Mesendoderm (in vitro differentiated cells): Measurements from ENCODE around the gene SNAPIN.

Source experiments
- DNase-seq: peaks from one replicate; pipeline ENCODE4 v3.0.0; 2013
- H2AK5ac ChIP-seq: 2 replicates; pipeline ENCODE4 v1.6.1; 2013; ENCODE audit warnings: low read length, inconsistent platforms
- H2BK120ac ChIP-seq: 2 replicates; pipeline ENCODE4 v1.6.1; 2013; ENCODE audit warnings: low read depth, mild to moderate bottlenecking, low read length, moderate library complexity, mixed read lengths
- H2BK15ac ChIP-seq: replicated peaks from 2 replicates; pipeline ENCODE4 v1.6.1; 2013; ENCODE audit warnings: low read depth, mild to moderate bottlenecking, moderate library complexity
- H2BK5ac ChIP-seq: 2 replicates; pipeline ENCODE4 v1.6.1; 2013; ENCODE audit warnings: low read length, inconsistent platforms
- H3K18ac ChIP-seq: 2 replicates; pipeline ENCODE4 v1.6.1; 2013; ENCODE audit warnings: mild to moderate bottlenecking, low read length, mixed read lengths
- H3K23ac ChIP-seq: one replicate; pipeline ENCODE4 v1.6.1; 2013; ENCODE audit warnings: low read length
- H3K27ac ChIP-seq: 2 replicates; pipeline ENCODE4 v1.5.1; 2013; ENCODE audit warnings: low read depth, mild to moderate bottlenecking, inconsistent platforms, low read length, moderate library complexity
- H3K27me3 ChIP-seq: 2 replicates; pipeline ENCODE4 v1.6.1; 2013; ENCODE audit warnings: low read length, control low read depth, mild to moderate bottlenecking, inconsistent platforms; ENCODE audit not compliant: insufficient read depth, poor library complexity
- H3K36me3 ChIP-seq: 2 replicates; pipeline ENCODE4 v1.6.1; 2013; ENCODE audit warnings: low read length, inconsistent platforms; ENCODE audit not compliant: control insufficient read depth, insufficient read depth
- H3K4ac ChIP-seq: one replicate; pipeline ENCODE4 v1.6.1; 2013; ENCODE audit warnings: low read depth, mild to moderate bottlenecking, low read length, moderate library complexity
- H3K4me1 ChIP-seq: 2 replicates; pipeline ENCODE4 v1.6.1; 2013; ENCODE audit warnings: low read depth, low read length, inconsistent platforms; ENCODE audit not compliant: control insufficient read depth
- H3K4me2 ChIP-seq: 2 replicates; pipeline ENCODE4 v1.6.1; 2013; ENCODE audit warnings: low read length
- H3K4me3 ChIP-seq: 2 replicates; pipeline ENCODE4 v1.5.1; 2013; ENCODE audit warnings: mild to moderate bottlenecking, low read length
- H3K56ac ChIP-seq: one replicate; pipeline ENCODE4 v1.6.1; 2013; ENCODE audit warnings: low read length
- H3K79me1 ChIP-seq: 2 replicates; pipeline ENCODE4 v1.6.1; 2013; ENCODE audit warnings: low read length, inconsistent platforms
- H3K79me2 ChIP-seq: 2 replicates; pipeline ENCODE4 v1.6.1; 2013; ENCODE audit warnings: mild to moderate bottlenecking, low read length; ENCODE audit not compliant: control insufficient read depth, insufficient read depth
- H3K9ac ChIP-seq: 2 replicates; pipeline ENCODE4 v1.6.1; 2013; ENCODE audit warnings: low read length, inconsistent platforms
- H4K5ac ChIP-seq: one replicate; pipeline ENCODE4 v1.6.1; 2013; ENCODE audit warnings: low read length
- H4K8ac ChIP-seq: one replicate; pipeline ENCODE4 v1.6.1; 2013; ENCODE audit warnings: low read depth, mild to moderate bottlenecking, control low read depth, low read length, moderate library complexity
- WGBS: extraction: QIAGEN DNeasy Blood & Tissue Kit; methylation state at CpG from one replicate; pipeline ENCODE4 v1.1.7; 2013; ENCODE audit warnings: low lambda C conversion rate, missing lambda C conversion rate; ENCODE audit not compliant: insufficient coverage; ENCODE audit errors: extremely low coverage; 5-methylcytosine and 5-hydroxymethylcytosine counted together

SNAPIN gene

GRCh38 chr1:153631047-153632022, 27.2 kb upstream of the SNAPIN start:
- Histone ChIP-seq H3K79me1 (peaks cover under 1% of the 10 kb centered on the region), H3K18ac (no peak overlapping the region), H3K4ac (no peak overlapping the region), H3K79me2 (peaks cover 19% of the 10 kb centered on the region), H3K4me3 (no peak overlapping the region), H3K4me2 (no peak overlapping the region), H4K8ac (no peak overlapping the region), H3K9ac (no peak overlapping the region), H3K56ac (peak overlapping the region; percentile 38), H4K5ac (no peak overlapping the region), H3K27me3 (no peaks in the 10 kb centered on the region), H3K27ac (no peak overlapping the region), H2BK5ac (no peak overlapping the region), H2BK120ac (no peak overlapping the region), H3K23ac (no peak overlapping the region), H3K4me1 (peaks cover 2% of the 10 kb centered on the region), H2AK5ac (no peak overlapping the region), H2BK15ac (no peak overlapping the region), H3K36me3 (peaks cover under 1% of the 10 kb centered on the region)
- no peak for DNase-seq
- WGBS: no CpG with 5 or more reads among the region's 10 CpGs

GRCh38 chr1:153633161-153633753, 25.2 kb upstream of the SNAPIN start:
- no CpG with 5 or more reads among the region's 18 CpGs for WGBS
- DNase-seq: no peak
- H2AK5ac ChIP-seq: no peak overlapping the region
- H4K5ac ChIP-seq: peak overlapping the region; percentile 44
- no peaks in the 10 kb centered on the region for H3K27me3 ChIP-seq
- no peak overlapping the region for H2BK120ac ChIP-seq
- no peak overlapping the region for H3K18ac ChIP-seq
- peaks cover 31% of the 10 kb centered on the region for H3K79me2 ChIP-seq
- H3K4me3 ChIP-seq: peak overlapping the region; percentile 3
- H3K9ac ChIP-seq: peak overlapping the region; percentile 47
- H2BK5ac ChIP-seq: no peak overlapping the region
- no peak overlapping the region for H3K27ac ChIP-seq
- no peak overlapping the region for H3K4ac ChIP-seq
- peaks cover 12% of the 10 kb centered on the region for H3K79me1 ChIP-seq
- H3K4me1 ChIP-seq: no peaks in the 10 kb centered on the region
- peak overlapping the region; percentile 77 for H3K56ac ChIP-seq
- H4K8ac ChIP-seq: no peak overlapping the region
- peaks cover 11% of the 10 kb centered on the region for H3K36me3 ChIP-seq
- peak overlapping the region; percentile 33 for H3K4me2 ChIP-seq
- no peak overlapping the region for H3K23ac ChIP-seq
- H2BK15ac ChIP-seq: no peak overlapping the region

GRCh38 chr1:153633754-153634665, 24.5 kb upstream of the SNAPIN start, which contains the start of gene CHTOP:
CHTOP (plus strand) TSS chr1:153634066; CDS start chr1:153636589, 2,523 bp downstream.
- peak within 1 kb of the TSS; percentile 99 for H3K56ac ChIP-seq
- peak within 1 kb of the TSS; percentile 88 for H4K8ac ChIP-seq
- H3K9ac ChIP-seq: peak within 1 kb of the TSS; percentile 99
- peak within 1 kb of the TSS; percentile 92 for H3K4me3 ChIP-seq
- H3K36me3 ChIP-seq: peaks cover 12% of the 10 kb centered on the region
- no peaks in the 10 kb centered on the region for H3K4me1 ChIP-seq
- H3K18ac ChIP-seq: peak within 1 kb of the TSS; percentile 91
- H3K23ac ChIP-seq: peak within 1 kb of the TSS; percentile 97
- no peaks in the 10 kb centered on the region for H3K27me3 ChIP-seq
- H3K4ac ChIP-seq: peak within 1 kb of the TSS; percentile 94
- WGBS: no CpG with 5 or more reads among the region's 65 CpGs
- H3K79me2 ChIP-seq: peaks cover 31% of the 10 kb centered on the region
- peak within 1 kb of the TSS; percentile 44 for H4K5ac ChIP-seq
- H2AK5ac ChIP-seq: no peak within 1 kb of the TSS
- H3K4me2 ChIP-seq: peak within 1 kb of the TSS; percentile 45
- H2BK120ac ChIP-seq: peak within 1 kb of the TSS; percentile 50
- DNase-seq: peak; percentile 99
- H3K79me1 ChIP-seq: peaks cover 12% of the 10 kb centered on the region
- no peak within 1 kb of the TSS for H2BK15ac ChIP-seq
- H2BK5ac ChIP-seq: peak within 1 kb of the TSS; percentile 98
- peak within 1 kb of the TSS; percentile 100 for H3K27ac ChIP-seq

- Histone ChIP-seq H2BK5ac (no peak overlapping the region), H3K27ac (no peak overlapping the region), H2AK5ac (no peak overlapping the region), H3K4ac (no peak overlapping the region), H3K4me3 (no peak overlapping the region), H4K5ac (no peak overlapping the region), H3K4me2 (no peak overlapping the region), H3K79me1 (peaks cover 15% of the 10 kb centered on the region), H3K23ac (no peak overlapping the region), H2BK120ac (no peak overlapping the region), H3K79me2 (peaks cover 31% of the 10 kb centered on the region), H3K4me1 (no peaks in the 10 kb centered on the region), H2BK15ac (no peak overlapping the region), H3K27me3 (no peaks in the 10 kb centered on the region), H3K18ac (no peak overlapping the region), H3K36me3 (peaks cover 17% of the 10 kb centered on the region), H3K9ac (no peak overlapping the region), H4K8ac (no peak overlapping the region), H3K56ac (peak overlapping the region; percentile 40)
- no peak for DNase-seq
- no CpG with 5 or more reads among the region's 7 CpGs for WGBS
These were observed 22.6 kb upstream of the SNAPIN start for GRCh38 chr1:153635872-153636271.

GRCh38 chr1:153636312-153636711, 22.2 kb upstream of the SNAPIN start:
- DNase-seq: no peak
- Histone ChIP-seq H2BK15ac (no peak overlapping the region), H3K56ac (no peak overlapping the region), H4K5ac (no peak overlapping the region), H2AK5ac (no peak overlapping the region), H3K79me2 (peaks cover 31% of the 10 kb centered on the region), H3K18ac (no peak overlapping the region), H3K4me2 (no peak overlapping the region), H3K23ac (no peak overlapping the region), H3K4me1 (no peaks in the 10 kb centered on the region), H3K4ac (no peak overlapping the region), H3K27me3 (no peaks in the 10 kb centered on the region), H3K79me1 (peaks cover 17% of the 10 kb centered on the region), H3K4me3 (no peak overlapping the region), H3K9ac (no peak overlapping the region), H3K27ac (no peak overlapping the region), H4K8ac (no peak overlapping the region), H2BK5ac (no peak overlapping the region), H3K36me3 (peaks cover 21% of the 10 kb centered on the region), H2BK120ac (no peak overlapping the region)
- no CpG with 5 or more reads among the region's 9 CpGs for WGBS
